22Rv1 (cell line): ENCODE results near the gene ABCG8.

Experiments
- ZFX ChIP-seq: fragments of 450-650 bp; IDR thresholded peaks from 2 replicates; pipeline ENCODE4 v1.6.1; 2017; ENCODE audit warnings: antibody characterized with exemption, borderline replicate concordance
- TF ChIP-seq, protein P1 (sequence below): fragments of 450-650 bp; IDR thresholded peaks from 2 replicates; pipeline ENCODE4 v1.5.1; 2017; ENCODE audit warnings: mild to moderate bottlenecking

DNA sequence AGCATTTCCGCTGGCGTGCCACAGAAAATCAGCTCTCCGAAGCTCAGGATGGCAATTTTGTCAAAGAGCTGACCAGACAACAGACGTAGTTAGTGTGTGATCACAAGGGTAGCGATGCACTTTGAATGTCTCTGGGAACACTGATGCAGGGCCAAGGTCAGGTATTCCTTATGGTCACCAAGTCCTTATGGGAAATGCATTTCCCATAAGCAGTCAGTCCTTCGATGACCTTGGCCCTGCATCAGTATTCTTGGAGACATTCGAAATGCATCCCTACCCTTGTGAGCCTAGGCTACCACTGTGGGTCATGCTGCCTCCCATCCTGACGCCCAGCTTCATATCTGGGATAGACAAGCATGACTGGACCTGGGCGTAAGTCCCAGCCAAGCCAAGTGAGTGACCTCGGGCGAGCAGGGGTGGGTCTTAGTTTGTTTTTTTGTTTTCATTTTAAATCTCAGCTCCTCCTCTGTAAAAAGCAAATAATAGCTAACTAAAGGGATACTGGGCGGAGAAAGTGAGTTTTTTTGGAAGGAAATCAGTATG lies 13.7 kb upstream of the ABCG8 start:
- TF ChIP-seq, protein P1, sequence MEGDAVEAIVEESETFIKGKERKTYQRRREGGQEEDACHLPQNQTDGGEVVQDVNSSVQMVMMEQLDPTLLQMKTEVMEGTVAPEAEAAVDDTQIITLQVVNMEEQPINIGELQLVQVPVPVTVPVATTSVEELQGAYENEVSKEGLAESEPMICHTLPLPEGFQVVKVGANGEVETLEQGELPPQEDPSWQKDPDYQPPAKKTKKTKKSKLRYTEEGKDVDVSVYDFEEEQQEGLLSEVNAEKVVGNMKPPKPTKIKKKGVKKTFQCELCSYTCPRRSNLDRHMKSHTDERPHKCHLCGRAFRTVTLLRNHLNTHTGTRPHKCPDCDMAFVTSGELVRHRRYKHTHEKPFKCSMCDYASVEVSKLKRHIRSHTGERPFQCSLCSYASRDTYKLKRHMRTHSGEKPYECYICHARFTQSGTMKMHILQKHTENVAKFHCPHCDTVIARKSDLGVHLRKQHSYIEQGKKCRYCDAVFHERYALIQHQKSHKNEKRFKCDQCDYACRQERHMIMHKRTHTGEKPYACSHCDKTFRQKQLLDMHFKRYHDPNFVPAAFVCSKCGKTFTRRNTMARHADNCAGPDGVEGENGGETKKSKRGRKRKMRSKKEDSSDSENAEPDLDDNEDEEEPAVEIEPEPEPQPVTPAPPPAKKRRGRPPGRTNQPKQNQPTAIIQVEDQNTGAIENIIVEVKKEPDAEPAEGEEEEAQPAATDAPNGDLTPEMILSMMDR: no peak
- TF ChIP-seq ZFX: no peak
